NK-92 (cell line): ENCODE results near the gene HLA-B.
"Not testable (repeated sequence)": the region's sequence is repeated elsewhere in the genome, so short reads cannot be mapped to it uniquely, and the experiment has no call there.

ENCODE experiments used
- DNase-seq: peaks from one replicate; lab custom pipeline; 2025; ENCODE audit not compliant: unreplicated experiment; lab: John Stamatoyannopoulos, UW

HLA-B gene

GRCh38 chr6:31356946-31357466 lies at the start of gene HLA-B:
TSS of gene HLA-B (minus strand) at chr6:31357179. CDS start at chr6:31357158, 21 bp downstream.
- peak; percentile 71 for DNase-seq

GRCh38 chr6:31405996-31406395 lies 49.0 kb upstream of the HLA-B start:
- DNase-seq, result no peak

GRCh38 chr6:31404061-31404364 lies 47.0 kb upstream of the HLA-B start:
- not testable (repeated sequence) for DNase-seq

- no peak for DNase-seq
Measured at GRCh38 chr6:31403283-31404060, 46.5 kb upstream of the HLA-B start, which contains the start of gene MICA. TSS of gene MICA (plus strand) at chr6:31403595. CDS start at chr6:31403633, 38 bp downstream.

DNA sequence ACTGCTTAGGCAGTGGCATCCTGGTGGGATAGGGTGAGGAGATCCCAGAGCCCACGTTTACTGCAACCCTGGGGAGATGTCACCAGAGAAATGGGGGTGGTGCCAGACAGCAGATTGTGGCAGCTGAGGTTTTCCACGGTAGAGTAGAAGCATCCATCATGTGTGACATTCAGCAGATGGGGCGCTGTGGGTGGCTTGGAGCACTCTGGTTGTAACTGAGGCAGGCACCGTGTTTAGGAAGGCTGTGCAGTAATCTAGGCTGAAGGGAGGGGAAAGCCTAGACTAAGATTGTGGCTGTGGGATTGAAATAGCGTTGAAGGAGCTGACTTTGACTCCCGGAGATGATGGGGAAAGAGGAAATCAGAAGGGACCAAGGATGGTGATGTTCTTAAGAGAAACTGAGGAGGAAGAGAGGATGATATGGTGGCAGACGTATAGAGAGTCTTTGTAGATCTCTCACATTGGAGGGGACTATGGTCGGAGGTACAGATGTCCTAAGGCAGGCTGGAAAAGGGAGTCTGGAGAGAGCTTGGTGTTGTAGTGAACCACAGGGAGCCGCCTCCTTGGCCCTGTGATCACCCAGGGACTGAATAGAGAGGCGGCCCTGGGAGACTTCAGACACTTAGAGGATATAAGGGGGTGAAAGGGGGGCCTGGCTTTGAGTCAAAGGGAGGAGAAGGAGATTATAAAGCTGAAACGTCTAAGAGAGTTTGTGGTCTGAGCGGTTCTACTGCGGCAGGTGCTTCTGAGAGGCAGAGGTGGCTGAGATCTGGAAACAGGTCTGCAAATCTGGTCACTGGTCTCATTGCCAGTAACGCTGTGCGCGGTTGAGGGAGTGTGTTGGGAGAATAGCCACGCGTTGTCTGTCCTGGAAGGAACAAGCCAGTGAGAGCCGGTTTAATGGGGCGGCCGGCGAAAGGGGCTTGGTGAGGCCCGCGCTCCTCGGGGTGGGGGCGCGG lies 45.6 kb upstream of the HLA-B start:
- DNase-seq, result no peak

GRCh38 chr6:31401403-31401802 lies 44.4 kb upstream of the HLA-B start:
- DNase-seq, result no peak

- no peak for DNase-seq
Measured at GRCh38 chr6:31400467-31401289, 43.7 kb upstream of the HLA-B start.

GRCh38 chr6:31399589-31400466 lies 42.8 kb upstream of the HLA-B start:
- no peak for DNase-seq

DNA sequence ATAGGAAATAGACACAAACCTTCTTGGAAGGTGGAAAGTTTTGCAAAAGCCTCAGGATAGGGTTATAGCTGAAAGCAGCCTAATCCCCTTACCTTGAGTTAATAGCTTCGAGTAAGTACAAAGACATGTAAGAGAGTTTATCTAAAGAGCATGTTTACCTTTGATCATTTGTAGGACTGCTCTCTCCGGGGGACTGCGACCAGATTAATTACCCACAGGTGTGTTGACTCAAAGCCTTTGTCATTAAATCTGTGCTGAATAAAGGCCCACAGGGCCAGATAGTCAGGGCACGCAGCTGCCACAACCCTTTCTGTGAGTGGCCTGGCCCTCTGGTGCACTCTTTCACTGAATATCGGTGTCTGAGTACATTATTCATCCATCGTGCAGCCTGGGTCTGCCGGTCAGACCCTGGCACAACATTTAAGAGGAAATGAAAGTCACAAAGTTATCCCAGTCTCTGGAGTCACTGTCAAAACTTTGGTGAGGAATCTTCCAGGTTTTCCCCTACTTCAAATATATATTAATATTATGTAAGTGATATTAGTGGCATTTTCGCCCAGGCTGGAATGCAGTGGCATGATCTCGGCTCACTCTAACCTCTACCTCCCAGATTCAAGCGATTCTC lies 41.0 kb upstream of the HLA-B start:
- DNase-seq, result no peak

- not testable (repeated sequence) for DNase-seq
Measured at GRCh38 chr6:31397153-31397499, 40.1 kb upstream of the HLA-B start.

DNA sequence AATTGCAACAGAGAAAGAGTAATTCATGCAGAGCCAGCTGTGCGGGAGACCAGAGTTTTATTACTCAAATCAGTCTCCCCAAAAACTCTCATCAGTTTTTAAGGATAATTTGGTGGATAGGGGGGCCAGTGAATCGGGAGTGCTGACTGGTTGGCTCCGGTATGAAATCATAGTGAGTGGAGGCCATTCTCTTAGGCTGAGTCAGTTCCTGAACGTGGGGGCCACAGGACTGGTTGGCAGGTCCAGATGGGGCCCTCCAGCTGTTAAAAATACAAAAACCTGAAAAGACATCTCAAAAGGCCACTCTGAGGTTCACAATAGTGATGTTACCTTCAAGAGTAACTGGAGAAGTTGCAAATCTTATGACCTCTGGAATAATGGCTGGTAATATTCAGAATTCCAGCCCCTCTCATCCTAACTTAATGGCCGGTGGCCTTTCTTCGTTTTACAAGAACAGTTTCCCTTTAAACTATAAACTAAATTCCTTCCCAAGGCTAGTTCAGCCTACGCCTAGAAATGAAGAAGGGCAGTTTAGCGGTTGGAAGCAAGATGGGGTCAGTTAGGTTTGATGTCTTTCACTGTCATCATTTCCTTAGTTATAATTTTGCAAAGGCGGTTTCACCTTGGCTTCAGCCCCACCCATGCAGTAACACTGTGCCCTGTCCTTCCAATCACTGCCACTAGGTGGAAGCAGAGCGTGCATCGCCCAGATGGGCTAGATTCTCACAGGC lies 39.6 kb upstream of the HLA-B start:
- no peak for DNase-seq

DNA sequence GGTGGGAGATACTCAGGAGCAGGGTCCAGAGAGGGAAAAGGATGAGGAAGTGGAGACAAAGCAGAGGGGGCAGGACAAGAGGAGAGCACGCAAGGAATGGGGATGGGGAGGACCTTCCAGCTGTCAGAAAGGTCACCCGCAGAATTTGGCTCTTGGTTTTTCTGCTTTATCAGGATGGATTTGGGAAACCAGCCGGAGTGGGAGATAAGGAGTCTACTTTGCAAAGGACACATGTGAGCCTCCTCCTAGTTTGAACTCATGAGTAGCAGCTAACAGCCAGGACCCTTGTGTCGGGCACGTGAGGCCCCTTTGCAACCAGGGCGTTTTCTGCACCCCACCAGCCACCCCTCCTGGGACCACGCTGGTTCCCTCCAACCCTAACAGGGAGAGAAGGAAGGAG lies 38.9 kb upstream of the HLA-B start:
- no peak for DNase-seq

DNA sequence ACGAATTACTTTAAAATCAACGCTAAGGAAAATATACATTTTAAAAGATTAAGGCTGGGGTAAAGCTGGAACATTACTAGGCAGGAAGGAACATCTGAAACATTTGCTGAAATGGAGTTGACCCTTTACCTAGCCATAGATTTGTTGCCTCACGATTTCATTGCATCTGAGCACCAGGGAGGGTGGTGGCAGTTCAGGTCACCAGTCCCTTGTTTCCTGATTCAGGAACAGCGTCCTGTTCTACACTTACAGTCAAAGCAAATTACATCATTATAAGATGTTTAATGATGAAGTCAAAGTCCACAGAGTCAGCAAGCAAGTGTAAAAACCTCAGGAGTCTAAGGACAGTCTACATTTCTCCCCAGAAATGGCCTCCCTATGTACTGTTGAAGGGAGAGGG lies 37.4 kb upstream of the HLA-B start:
- no peak for DNase-seq

- no peak for DNase-seq
Measured at GRCh38 chr6:31393932-31394331, 37.0 kb upstream of the HLA-B start.

GRCh38 chr6:31389802-31390132 lies 32.8 kb upstream of the HLA-B start:
- DNase-seq, result not testable (repeated sequence)

DNA sequence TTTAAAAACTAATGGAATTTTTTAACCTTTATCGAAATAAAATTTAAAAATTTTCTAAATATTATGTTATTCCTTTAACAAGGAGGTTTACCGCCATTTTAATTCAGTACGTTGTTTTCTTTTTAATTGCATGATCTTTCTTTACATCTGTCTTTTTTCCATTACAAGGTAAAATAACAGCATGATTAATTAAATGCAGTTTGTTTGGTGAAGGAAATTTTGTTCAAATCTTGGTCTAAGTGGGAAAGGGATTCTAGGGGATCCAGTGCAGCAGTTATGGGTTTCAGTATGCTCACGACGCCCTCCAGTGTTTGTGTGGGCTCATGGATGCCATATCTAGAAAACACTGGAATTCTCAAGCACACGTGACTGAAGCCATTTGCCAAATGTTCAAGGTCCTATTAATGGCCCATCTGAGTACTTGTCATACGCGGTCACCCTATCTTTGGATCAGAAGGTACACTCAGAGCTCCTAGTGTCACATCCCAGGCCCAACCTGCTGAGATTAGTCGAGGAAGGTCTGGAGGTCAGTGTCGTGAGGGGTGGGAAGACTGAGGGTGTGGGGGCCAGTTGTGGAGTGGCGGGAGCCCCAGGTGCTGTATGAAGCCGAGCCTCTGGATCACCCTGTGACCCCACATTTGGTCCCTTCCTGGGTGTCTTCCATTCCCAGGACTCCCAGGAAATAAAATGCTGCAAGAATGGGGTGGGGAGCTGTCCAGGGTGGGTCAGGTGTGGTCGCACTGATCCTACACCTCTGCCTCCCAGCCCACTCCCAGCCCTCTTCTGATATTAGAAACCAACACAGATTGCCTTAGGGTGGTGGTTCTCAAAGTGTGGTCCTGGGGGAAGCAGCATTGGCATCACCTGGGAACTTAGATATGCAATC lies 32.2 kb upstream of the HLA-B start:
- not testable (repeated sequence) for DNase-seq

- DNase-seq, result no peak
Measured at GRCh38 chr6:31386977-31387376, 30.0 kb upstream of the HLA-B start.

- DNase-seq, result no peak
Measured at GRCh38 chr6:31386099-31386498, 29.1 kb upstream of the HLA-B start.
